Panc1 (cell line): ENCODE data around the gene BLOC1S6. TPM values are rescaled to one million over a fixed set of nuclear protein-coding genes. Genes with fewer than 3 reads are reported as not detected.
A peak's percentile ranks its signal among the peaks of the same experiment; 100 is the strongest.

Source experiments
- ATAC-seq: fragments of 200-7000 bp; cut with Tn5 transposase; 2 replicates; pipeline ENCODE4 v1.9.1; 2020; ENCODE audit warnings: mild to moderate bottlenecking, moderate library complexity
- BruUV-seq: library from RNA; stranded (reverse); fragments of 400-500 nt; replicated peaks from 2 replicates; lab custom pipeline; 2021; lab: Mats Ljungman, UMichigan
- CTCF ChIA-PET: fragments of 300-600 bp; sonication (Branson Sonifier 250); formaldehyde crosslinking; loops from one replicate; lab custom pipeline; 2022; ENCODE audit warnings: antibody characterized with exemption; lab: Charles Lee
- POLR2A ChIA-PET: fragments of 300-600 bp; sonication (Branson Sonifier 250); formaldehyde crosslinking; loops from one replicate; lab custom pipeline; 2022; ENCODE audit warnings: antibody characterized with exemption; lab: Charles Lee
- DNase-seq: peaks from one replicate; pipeline ENCODE4 v3.0.0-alpha.2; 2010; ENCODE audit warnings: low read depth, low spot score
- H3K27ac ChIP-seq: 2 replicates; pipeline ENCODE4 v1.5.1; 2011; ENCODE audit warnings: mild to moderate bottlenecking, low read length, inconsistent platforms
- H3K27me3 ChIP-seq: fragments of 200-500 bp; sonication (Bioruptor generic); 2 replicates; pipeline ENCODE4 v1.6.0; 2014; ENCODE audit warnings: low read length, inconsistent platforms; ENCODE audit not compliant: control insufficient read depth, insufficient read depth
- H3K36me3 ChIP-seq: fragments of 200-500 bp; sonication (Bioruptor generic); 2 replicates; pipeline ENCODE4 v1.5.1; 2014; ENCODE audit warnings: inconsistent platforms, mild to moderate bottlenecking, low read length, moderate library complexity; ENCODE audit not compliant: control insufficient read depth, insufficient read depth
- H3K4me1 ChIP-seq: 2 replicates; pipeline ENCODE4 v1.5.1; 2011; ENCODE audit warnings: inconsistent platforms, mild to moderate bottlenecking, low read length, moderate library complexity; ENCODE audit not compliant: control insufficient read depth, insufficient read depth
- H3K4me3 ChIP-seq, 2 experiments: 2 replicates each; pipeline ENCODE4 v1.5.1; 2011 to 2012; ENCODE audit warnings: low read depth in 2 of 2, low read length in 2 of 2, mild to moderate bottlenecking in 2 of 2, inconsistent platforms in 1 of 2, moderate library complexity in 1 of 2
- H3K9me3 ChIP-seq: fragments of 200-500 bp; sonication (Bioruptor generic); 2 replicates; pipeline ENCODE4 v1.5.1; 2014; ENCODE audit warnings: low read depth, mild to moderate bottlenecking, inconsistent platforms, low read length, moderate library complexity; ENCODE audit not compliant: control insufficient read depth, insufficient read depth
- POLR2AphosphoS5 ChIP-seq: IDR thresholded peaks from 2 replicates; pipeline ENCODE4 v1.6.1; 2012; ENCODE audit warnings: mild to moderate bottlenecking, low read depth, low read length, moderate library complexity
- REST ChIP-seq, 2 experiments: IDR thresholded peaks; 2 replicates each; pipeline ENCODE4 v1.6.1; 2011 to 2012; ENCODE audit warnings: low read depth in 2 of 2, control low read depth in 1 of 2, low read length in 1 of 2, mild to moderate bottlenecking in 1 of 2, moderate library complexity in 1 of 2; ENCODE audit not compliant: insufficient read depth in 1 of 2
- SIN3A ChIP-seq: IDR thresholded peaks from 2 replicates; pipeline ENCODE4 v1.6.1; 2012; ENCODE audit warnings: low read depth, mild to moderate bottlenecking, low read length, moderate library complexity, borderline replicate concordance; ENCODE audit not compliant: insufficient read depth
- TCF7L2 ChIP-seq: IDR thresholded peaks from 2 replicates; pipeline ENCODE4 v1.6.1; 2011; ENCODE audit warnings: mild to moderate bottlenecking, low read depth, low read length, inconsistent platforms
- in situ Hi-C: cut with HindIII; loops from 2 replicates; pipeline ENCODE4 v1.10.0; 2016; ENCODE audit warnings: low sequenced_read_pairs, low pct_unique_long_range_greater_than_20kb
- intact Hi-C: fragments of 100-400 bp; cut with micrococcal nuclease; formaldehyde crosslinking; loops from one replicate; pipeline ENCODE4 v1.10.0; 2022; ENCODE audit not compliant: unreplicated experiment
- total RNA-seq: library from RNA; stranded (reverse); gene quantifications from one replicate; pipeline ENCODE4 v1.2.1, GENCODE V29; 2021; ENCODE audit not compliant: unreplicated experiment
- TF ChIP-seq, protein P1 (sequence below): fragments of 450-650 bp; IDR thresholded peaks from 2 replicates; pipeline ENCODE4 v1.5.1; 2017; ENCODE audit warnings: mild to moderate bottlenecking

BLOC1S6 gene
- total RNA-seq, 1 experiment from 2014 or later, result 52.0 TPM

DNA sequence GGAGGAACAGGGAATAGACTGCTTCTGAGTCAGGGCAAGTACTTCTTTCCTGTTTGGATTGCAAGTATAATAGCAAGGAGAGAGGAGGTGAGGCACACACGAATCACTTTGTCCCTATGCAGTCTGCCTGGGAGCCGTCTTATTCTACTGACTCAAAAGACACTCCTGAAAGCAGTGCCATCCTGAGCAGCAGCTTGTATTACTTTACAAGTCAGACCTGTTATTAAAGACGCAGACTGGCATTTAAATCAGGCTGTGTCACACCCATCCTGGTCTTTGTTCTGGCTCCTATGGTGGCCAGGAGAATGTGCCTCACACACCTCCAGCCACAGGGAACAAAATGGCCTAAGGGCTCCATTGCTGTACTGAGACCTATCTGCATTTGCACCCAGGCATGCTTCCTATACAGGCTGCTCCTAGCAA, 29.7 kb downstream of the BLOC1S6 start:
- H3K36me3 ChIP-seq, result no peaks in the 10 kb centered on the region
- DNase-seq (no peak), ATAC-seq (peak; percentile 45)
- ChIA-PET POLR2A (interaction anchor here (0.6 kb wide), 1 partner anchor 436 kb away, joined by 5 read pairs; no protein-coding TSS in a partner anchor), CTCF (no interaction called here)
- no peak overlapping the region for H3K4me3 ChIP-seq
- H3K9me3 ChIP-seq, result no peaks in the 10 kb centered on the region
- H3K27me3 ChIP-seq, result no peaks in the 10 kb centered on the region
- intact Hi-C loops, result loop anchor here (10.0 kb wide), 1 partner anchor 92 kb away; the partner anchor contains the start of gene SLC30A4
- H3K4me1 ChIP-seq, result peaks cover 7% of the 10 kb centered on the region; the same call in 1 of the 2 replicates
- in situ Hi-C loops, result no loop called here
- H3K27ac ChIP-seq, result no peak overlapping the region; the same call in 1 of the 2 replicates
- BruUV-seq, result no TSS peak
- no peak for TF ChIP-seq POLR2AphosphoS5
- TF ChIP-seq REST (IDR thresholded peaks at IDR 0.05; ENCODE audit: insufficient read depth in 1 of 2, low read depth in 2 of 2, low read length in 1 of 2), result no peak
- TF ChIP-seq, protein P1, sequence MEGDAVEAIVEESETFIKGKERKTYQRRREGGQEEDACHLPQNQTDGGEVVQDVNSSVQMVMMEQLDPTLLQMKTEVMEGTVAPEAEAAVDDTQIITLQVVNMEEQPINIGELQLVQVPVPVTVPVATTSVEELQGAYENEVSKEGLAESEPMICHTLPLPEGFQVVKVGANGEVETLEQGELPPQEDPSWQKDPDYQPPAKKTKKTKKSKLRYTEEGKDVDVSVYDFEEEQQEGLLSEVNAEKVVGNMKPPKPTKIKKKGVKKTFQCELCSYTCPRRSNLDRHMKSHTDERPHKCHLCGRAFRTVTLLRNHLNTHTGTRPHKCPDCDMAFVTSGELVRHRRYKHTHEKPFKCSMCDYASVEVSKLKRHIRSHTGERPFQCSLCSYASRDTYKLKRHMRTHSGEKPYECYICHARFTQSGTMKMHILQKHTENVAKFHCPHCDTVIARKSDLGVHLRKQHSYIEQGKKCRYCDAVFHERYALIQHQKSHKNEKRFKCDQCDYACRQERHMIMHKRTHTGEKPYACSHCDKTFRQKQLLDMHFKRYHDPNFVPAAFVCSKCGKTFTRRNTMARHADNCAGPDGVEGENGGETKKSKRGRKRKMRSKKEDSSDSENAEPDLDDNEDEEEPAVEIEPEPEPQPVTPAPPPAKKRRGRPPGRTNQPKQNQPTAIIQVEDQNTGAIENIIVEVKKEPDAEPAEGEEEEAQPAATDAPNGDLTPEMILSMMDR, result no peak
- no peak for TF ChIP-seq SIN3A
- TF ChIP-seq TCF7L2, result no peak

- Histone ChIP-seq H3K27ac (no peak overlapping the region), H3K36me3 (no peaks in the 10 kb centered on the region), H3K4me3 (no peak overlapping the region), H3K9me3 (no peaks in the 10 kb centered on the region), H3K27me3 (no peaks in the 10 kb centered on the region), H3K4me1 (no peaks in the 10 kb centered on the region)
- in situ Hi-C loops (no loop called here), intact Hi-C loops (loop anchor here (10.0 kb wide), 1 partner anchor 94 kb away; the partner anchor contains the start of gene SLC30A4)
- no peak for TF ChIP-seq TCF7L2
- TF ChIP-seq, protein P1, result peak; percentile 12; the same call in 1 of the 2 replicates
- ChIA-PET CTCF (no interaction called here), POLR2A (no interaction called here)
- BruUV-seq, result no TSS peak
- DNase-seq, result no peak
- no peak; the same call in 1 of the 2 replicates for ATAC-seq
Observed at GRCh38 chr15:45618813-45619212, 31.6 kb downstream of the BLOC1S6 start.
